ENCODE results near the gene ANXA2.

The ANXA2 gene

DNA sequence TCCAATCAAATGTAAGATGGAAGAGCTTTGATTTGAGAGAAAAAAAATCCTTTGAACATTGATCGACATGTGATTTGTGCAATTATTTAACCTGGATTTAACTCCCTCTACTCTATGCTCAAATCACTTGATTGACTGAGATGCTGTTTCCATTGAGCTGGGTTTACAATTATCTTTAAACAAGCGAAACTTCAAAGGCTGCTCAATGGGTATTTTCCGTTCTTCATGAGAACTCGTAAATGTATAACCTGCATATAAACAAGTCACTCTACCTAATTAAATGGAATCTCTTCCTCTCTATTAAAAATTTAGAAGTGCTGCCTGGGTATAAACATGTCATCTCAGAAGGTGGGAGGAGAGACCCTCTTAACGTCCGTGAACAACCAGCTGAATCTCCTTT lies 71.9 kb downstream of the ANXA2 start:
- H3K4me3 ChIP-seq (ENCODE audit: low read depth, low read length), result no peak overlapping the region
- DNase-seq (ENCODE audit: low read depth), result no peak
- TF ChIP-seq, protein P1, sequence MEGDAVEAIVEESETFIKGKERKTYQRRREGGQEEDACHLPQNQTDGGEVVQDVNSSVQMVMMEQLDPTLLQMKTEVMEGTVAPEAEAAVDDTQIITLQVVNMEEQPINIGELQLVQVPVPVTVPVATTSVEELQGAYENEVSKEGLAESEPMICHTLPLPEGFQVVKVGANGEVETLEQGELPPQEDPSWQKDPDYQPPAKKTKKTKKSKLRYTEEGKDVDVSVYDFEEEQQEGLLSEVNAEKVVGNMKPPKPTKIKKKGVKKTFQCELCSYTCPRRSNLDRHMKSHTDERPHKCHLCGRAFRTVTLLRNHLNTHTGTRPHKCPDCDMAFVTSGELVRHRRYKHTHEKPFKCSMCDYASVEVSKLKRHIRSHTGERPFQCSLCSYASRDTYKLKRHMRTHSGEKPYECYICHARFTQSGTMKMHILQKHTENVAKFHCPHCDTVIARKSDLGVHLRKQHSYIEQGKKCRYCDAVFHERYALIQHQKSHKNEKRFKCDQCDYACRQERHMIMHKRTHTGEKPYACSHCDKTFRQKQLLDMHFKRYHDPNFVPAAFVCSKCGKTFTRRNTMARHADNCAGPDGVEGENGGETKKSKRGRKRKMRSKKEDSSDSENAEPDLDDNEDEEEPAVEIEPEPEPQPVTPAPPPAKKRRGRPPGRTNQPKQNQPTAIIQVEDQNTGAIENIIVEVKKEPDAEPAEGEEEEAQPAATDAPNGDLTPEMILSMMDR (IDR thresholded peaks at IDR 0.05; ENCODE audit: control insufficient read depth, extremely low read depth, insufficient read depth), result no peak

DNA sequence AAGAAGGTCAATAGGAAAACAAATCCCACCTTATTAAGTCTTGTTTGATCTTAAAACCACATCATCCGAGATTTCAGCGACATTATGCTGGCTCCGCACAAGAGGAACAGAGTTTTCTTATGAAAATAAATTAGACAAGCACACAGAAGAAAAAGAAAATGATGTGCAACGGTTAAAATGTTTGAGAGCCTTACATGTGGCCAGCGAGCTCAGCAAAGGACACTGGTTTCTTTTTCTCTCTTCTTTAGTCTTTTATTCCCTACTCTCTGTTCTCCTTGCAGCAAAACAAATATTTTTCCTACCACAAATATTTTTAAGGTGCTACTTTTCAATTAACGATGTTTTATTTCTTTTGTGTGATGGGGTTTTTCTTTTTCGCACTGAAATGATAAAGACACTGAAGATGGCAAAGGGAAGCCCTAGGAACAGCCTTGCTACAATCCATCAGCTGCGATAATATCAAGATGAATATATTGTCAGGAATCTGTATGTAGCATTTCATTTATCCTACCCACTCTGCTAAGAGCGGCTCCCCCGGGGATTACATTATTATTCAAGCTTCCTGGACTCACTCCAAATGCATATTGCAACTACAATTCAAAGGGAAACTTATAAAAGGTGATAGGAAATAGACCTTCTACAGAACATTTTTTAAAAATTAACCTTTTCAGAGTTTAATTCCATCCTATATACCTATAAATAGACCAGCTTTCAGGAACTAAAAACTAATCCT lies 72.9 kb downstream of the ANXA2 start:
- no peak for DNase-seq (ENCODE audit: low read depth)
- no peak overlapping the region for H3K4me3 ChIP-seq (ENCODE audit: low read depth, low read length)
- TF ChIP-seq, protein P1 (IDR thresholded peaks at IDR 0.05; ENCODE audit: control insufficient read depth, extremely low read depth, insufficient read depth), result no peak

DNA sequence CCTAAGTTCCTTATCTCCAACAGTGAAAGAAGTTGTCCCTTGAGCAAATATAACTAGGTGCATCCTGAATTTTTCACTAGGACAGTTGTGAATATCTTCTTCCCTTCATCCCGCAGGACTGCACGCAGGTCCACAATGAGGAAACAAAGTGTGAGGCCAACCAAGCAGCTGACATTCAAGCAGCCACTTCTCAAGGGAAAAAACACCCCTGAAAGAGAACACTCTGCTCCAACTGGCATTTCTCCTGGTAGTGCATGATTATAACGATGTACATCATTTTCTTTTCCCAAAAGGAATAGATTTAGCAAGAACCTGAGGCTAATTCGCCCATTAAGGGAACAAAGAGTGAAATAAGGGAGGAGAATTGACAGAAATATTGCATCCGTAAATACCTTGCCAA lies 74.5 kb downstream of the ANXA2 start:
- no peak for DNase-seq (ENCODE audit: low read depth)
- H3K4me3 ChIP-seq (ENCODE audit: low read depth, low read length), result no peak overlapping the region
- TF ChIP-seq, protein P1 (IDR thresholded peaks at IDR 0.05; ENCODE audit: control insufficient read depth, extremely low read depth, insufficient read depth), result no peak

DNA sequence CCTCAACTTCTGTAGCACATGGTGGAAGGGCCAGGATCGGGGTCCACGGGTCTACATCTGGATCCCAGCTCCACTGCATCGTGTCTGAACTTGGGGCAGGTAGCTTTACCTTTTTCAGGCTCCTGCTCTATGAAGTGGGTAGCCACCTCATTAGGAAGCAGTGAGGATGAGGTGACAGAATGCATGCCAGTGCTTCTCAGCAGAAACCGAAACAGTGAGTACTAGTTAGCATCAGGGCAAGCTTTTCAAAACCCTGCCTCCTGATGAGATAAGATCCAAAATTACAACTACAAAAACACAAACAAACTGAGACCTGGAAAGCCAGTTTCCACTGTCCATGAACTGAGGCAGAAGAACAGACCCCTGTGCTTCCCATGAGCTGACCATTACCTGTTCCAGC lies 77.4 kb downstream of the ANXA2 start:
- H3K4me3 ChIP-seq (ENCODE audit: low read depth, low read length), result no peak overlapping the region
- DNase-seq (ENCODE audit: low read depth), result no peak
- TF ChIP-seq, protein P1 (IDR thresholded peaks at IDR 0.05; ENCODE audit: control insufficient read depth, extremely low read depth, insufficient read depth), result no peak

DNA sequence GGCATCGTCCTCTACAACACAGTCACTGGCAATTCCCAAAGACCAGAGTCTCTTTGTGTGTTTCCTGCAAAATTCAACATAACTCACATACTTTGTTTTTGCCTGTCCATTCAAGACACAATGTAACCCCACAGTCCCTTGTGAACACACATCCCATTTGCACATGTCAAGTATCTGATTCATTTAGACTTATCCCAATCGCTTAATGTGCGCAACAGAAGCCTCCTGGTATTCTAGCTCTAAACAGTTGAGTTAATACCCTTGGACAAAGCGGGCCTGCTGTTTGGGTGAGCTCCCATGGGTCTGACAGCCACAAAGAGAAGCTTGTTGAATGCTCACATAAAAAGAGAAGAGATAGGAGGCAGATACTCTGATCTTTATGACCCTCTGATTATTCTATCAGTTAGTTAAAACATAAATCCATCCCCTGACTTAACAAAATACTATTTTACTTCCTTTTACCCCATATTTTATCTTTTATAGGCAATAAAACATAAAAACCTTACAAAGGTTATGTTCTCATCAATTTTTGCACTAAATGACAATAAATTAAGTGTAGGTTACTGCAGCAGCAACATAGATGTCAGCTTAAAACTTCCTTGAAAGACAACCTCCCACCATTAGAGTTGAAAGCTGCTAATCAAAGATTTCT lies 79.4 kb downstream of the ANXA2 start:
- DNase-seq (ENCODE audit: low read depth), result no peak
- TF ChIP-seq, protein P1 (IDR thresholded peaks at IDR 0.05; ENCODE audit: control insufficient read depth, extremely low read depth, insufficient read depth), result no peak
- no peak overlapping the region for H3K4me3 ChIP-seq (ENCODE audit: low read depth, low read length)

DNA sequence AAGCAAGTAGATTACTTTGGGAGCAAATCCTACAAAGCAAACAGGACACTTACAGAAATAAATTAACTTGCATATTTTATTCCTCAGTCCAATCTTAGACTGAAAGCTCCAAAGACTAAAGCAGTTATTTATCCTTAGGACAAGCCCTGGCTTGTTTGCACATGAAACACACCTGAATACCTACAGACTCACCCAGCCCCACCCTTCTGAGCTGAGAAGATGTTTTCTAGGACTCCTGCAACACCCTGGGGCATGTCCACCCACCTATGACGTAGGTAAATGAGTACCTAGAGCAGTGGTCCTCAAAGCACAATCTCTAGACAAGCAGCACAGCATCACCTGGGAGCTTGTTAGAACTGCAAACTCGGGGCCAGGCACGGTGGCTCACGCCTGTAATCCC lies 80.8 kb downstream of the ANXA2 start:
- DNase-seq (ENCODE audit: low read depth), result no peak
- no peak overlapping the region for H3K4me3 ChIP-seq (ENCODE audit: low read depth, low read length)
- TF ChIP-seq, protein P1 (IDR thresholded peaks at IDR 0.05; ENCODE audit: control insufficient read depth, extremely low read depth, insufficient read depth), result no peak
